SU-DHL-6 (cell line): ENCODE data around the gene TEAD1.

Experiments
- CTCF ChIP-seq: fragments of 200-600 bp; sonication (generic); IDR thresholded peaks from one replicate; pipeline ENCODE4 v1.5.1; 2017; ENCODE audit warnings: antibody characterized with exemption, mild to moderate bottlenecking, low read length, moderate library complexity; ENCODE audit not compliant: insufficient read depth, poor library complexity, severe bottlenecking
- EZH2phosphoT487 ChIP-seq: fragments of 200-600 bp; sonication (generic), shearing (Covaris generic); conservative IDR thresholded peaks from 2 replicates; pipeline ENCODE4 v1.6.1; 2018; ENCODE audit warnings: mild to moderate bottlenecking, antibody characterized with exemption, low read length, moderate library complexity, mixed read lengths

GRCh38 chr11:12943311-12943710 is 269.1 kb downstream of the TEAD1 start:
- TF ChIP-seq CTCF (no peak), EZH2phosphoT487 (no peak)
